WERI-Rb-1 (cell line): ENCODE measurements around the gene PCGF5.

Experiments
- DNase-seq: peaks from one replicate; pipeline ENCODE4 v3.0.0-alpha.2; 2020
- H3K27ac ChIP-seq: fragments of 250-450 bp; sonication (Bioruptor Pico); 2 replicates; pipeline ENCODE4 v1.5.1; 2020; ENCODE audit warnings: mild to moderate bottlenecking, moderate library complexity
- H3K27me3 ChIP-seq: fragments of 250-450 bp; sonication (Bioruptor Pico); 2 replicates; pipeline ENCODE4 v1.5.1; 2021; ENCODE audit warnings: mild to moderate bottlenecking, low read depth, moderate library complexity; ENCODE audit not compliant: insufficient read depth, severe bottlenecking
- H3K36me3 ChIP-seq: fragments of 250-450 bp; sonication (Bioruptor Pico); 2 replicates; pipeline ENCODE4 v1.5.1; 2020; ENCODE audit warnings: mild to moderate bottlenecking, moderate library complexity
- H3K4me3 ChIP-seq: 2 replicates; pipeline ENCODE4 v1.5.1; 2011; ENCODE audit warnings: low read depth, mild to moderate bottlenecking, control low read depth, low read length
- H3K9me3 ChIP-seq: fragments of 250-450 bp; sonication (Bioruptor Pico); 2 replicates; pipeline ENCODE4 v1.5.1; 2021; ENCODE audit warnings: mild to moderate bottlenecking, moderate library complexity; ENCODE audit not compliant: severe bottlenecking
- TF ChIP-seq, protein P1 (sequence below): IDR thresholded peaks from 2 replicates; pipeline ENCODE4 v1.5.1; 2011; ENCODE audit warnings: low read depth, mild to moderate bottlenecking, control low read depth, inconsistent platforms, low read length

PCGF5 gene

GRCh38 chr10:91188889-91189288 is 31.6 kb upstream of the PCGF5 start:
- no peak for DNase-seq
- Histone ChIP-seq H3K4me3 (no peak overlapping the region), H3K27ac (no peak overlapping the region), H3K9me3 (no peaks in the 10 kb centered on the region), H3K36me3 (no peaks in the 10 kb centered on the region), H3K27me3 (no peaks in the 10 kb centered on the region)
- TF ChIP-seq, protein P1, sequence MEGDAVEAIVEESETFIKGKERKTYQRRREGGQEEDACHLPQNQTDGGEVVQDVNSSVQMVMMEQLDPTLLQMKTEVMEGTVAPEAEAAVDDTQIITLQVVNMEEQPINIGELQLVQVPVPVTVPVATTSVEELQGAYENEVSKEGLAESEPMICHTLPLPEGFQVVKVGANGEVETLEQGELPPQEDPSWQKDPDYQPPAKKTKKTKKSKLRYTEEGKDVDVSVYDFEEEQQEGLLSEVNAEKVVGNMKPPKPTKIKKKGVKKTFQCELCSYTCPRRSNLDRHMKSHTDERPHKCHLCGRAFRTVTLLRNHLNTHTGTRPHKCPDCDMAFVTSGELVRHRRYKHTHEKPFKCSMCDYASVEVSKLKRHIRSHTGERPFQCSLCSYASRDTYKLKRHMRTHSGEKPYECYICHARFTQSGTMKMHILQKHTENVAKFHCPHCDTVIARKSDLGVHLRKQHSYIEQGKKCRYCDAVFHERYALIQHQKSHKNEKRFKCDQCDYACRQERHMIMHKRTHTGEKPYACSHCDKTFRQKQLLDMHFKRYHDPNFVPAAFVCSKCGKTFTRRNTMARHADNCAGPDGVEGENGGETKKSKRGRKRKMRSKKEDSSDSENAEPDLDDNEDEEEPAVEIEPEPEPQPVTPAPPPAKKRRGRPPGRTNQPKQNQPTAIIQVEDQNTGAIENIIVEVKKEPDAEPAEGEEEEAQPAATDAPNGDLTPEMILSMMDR: no peak

DNA sequence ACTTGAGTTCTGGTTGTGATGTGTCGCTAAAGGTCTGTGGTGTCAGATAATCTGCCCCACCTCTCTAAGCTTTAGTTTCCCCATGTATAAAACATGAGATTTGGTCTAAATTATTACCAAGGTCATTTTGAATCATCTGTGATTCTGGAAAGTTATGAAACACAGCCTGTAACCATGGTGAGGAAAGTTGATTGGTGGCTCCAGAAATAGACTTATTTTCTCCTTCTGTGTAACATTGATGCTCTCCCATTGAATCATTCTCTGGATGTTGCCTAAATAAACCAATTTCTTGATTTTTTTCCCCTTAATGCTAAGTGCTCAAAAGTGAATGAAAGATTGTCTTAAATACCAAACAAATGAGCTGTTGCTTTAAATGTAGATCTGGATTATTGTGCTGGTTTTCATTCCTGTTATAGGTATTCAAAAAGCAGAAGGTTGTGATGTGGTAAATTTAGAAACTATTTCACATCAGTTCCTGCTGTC is 30.0 kb upstream of the PCGF5 start:
- no peaks in the 10 kb centered on the region for H3K36me3 ChIP-seq
- H3K27me3 ChIP-seq: no peaks in the 10 kb centered on the region
- DNase-seq: no peak
- no peak overlapping the region for H3K27ac ChIP-seq
- no peak overlapping the region for H3K4me3 ChIP-seq
- no peaks in the 10 kb centered on the region for H3K9me3 ChIP-seq
- TF ChIP-seq, protein P1: no peak

DNA sequence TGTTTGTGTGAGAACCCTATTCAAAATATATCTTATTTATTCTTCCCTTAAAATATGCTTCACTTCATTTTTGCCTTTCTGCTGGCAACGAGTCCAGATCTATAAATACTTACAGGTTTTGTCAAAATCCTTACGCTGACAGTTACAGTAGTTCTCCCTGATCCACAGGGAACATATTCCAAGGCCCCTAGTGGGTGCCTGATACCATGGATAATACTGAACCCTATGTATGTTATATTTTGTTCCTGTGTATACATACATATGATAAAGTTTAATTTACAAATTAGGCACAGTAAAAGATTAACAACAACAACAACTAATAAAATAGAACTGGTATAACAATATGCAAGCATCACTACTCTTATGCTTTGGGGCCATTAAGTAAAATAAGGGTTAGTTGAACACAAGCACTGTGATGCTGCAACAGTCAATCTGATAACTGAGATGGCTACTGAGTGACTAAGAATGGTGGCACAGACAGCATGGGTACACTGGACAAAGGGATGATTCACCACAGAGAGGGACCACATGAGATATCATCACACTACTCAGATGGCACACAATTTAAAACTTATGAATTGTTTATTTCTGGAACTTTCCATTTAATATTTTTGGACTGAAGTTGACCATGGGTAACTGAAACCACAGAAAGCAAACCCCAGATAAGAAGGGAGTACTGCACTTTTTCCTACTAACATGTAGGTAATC is 29.4 kb upstream of the PCGF5 start:
- Histone ChIP-seq H3K27ac (no peak overlapping the region), H3K36me3 (no peaks in the 10 kb centered on the region), H3K27me3 (no peaks in the 10 kb centered on the region), H3K9me3 (no peaks in the 10 kb centered on the region), H3K4me3 (no peak overlapping the region)
- TF ChIP-seq, protein P1: no peak
- DNase-seq: no peak

- no peak overlapping the region for H3K27ac ChIP-seq
- TF ChIP-seq, protein P1: no peak
- no peak overlapping the region for H3K4me3 ChIP-seq
- H3K9me3 ChIP-seq: no peaks in the 10 kb centered on the region
- no peaks in the 10 kb centered on the region for H3K36me3 ChIP-seq
- no peak for DNase-seq
- no peaks in the 10 kb centered on the region for H3K27me3 ChIP-seq
Observed at GRCh38 chr10:91191584-91191919, 28.9 kb upstream of the PCGF5 start.

DNA sequence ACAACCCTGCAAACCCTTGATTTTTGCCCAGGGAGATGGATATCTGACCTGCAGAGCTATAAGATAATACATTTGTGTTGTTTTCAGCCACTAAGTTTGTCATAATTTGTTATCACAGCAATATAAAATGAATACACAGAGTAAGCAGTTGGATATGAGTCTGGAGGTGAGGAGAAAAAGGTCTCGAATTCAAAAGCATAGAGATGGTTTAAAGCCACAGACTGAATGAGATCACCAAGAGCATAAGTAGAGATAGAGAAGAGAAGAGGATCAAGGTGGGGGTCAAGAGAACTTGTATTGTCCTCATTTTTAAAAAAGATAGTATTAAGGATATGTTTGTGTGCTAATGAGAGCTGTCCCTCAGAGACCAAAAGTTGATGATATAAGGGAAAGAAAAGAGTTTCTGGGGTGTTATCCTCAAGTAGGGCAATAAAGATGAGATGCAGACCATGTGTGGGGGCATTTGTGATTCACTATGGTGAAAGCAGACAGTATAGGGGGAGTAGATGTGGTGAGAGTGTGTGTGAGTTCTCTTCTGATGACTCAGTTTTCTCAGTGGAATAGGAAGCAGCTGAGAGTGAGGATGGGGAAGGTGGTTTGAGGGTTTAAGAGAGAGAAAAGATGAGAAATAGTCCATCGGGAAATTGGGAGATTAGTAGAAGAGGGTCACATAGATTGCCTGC is 25.8 kb upstream of the PCGF5 start:
- no peak overlapping the region for H3K4me3 ChIP-seq
- H3K9me3 ChIP-seq: no peaks in the 10 kb centered on the region
- H3K27me3 ChIP-seq: no peaks in the 10 kb centered on the region
- H3K36me3 ChIP-seq: no peaks in the 10 kb centered on the region
- TF ChIP-seq, protein P1: no peak
- DNase-seq: no peak
- H3K27ac ChIP-seq: no peak overlapping the region
